ENCODE measurements around the gene PCID2.
"Not testable (repeated sequence)": the region's sequence is repeated elsewhere in the genome, so short reads cannot be mapped to it uniquely, and the experiment has no call there.

PCID2 gene

DNA sequence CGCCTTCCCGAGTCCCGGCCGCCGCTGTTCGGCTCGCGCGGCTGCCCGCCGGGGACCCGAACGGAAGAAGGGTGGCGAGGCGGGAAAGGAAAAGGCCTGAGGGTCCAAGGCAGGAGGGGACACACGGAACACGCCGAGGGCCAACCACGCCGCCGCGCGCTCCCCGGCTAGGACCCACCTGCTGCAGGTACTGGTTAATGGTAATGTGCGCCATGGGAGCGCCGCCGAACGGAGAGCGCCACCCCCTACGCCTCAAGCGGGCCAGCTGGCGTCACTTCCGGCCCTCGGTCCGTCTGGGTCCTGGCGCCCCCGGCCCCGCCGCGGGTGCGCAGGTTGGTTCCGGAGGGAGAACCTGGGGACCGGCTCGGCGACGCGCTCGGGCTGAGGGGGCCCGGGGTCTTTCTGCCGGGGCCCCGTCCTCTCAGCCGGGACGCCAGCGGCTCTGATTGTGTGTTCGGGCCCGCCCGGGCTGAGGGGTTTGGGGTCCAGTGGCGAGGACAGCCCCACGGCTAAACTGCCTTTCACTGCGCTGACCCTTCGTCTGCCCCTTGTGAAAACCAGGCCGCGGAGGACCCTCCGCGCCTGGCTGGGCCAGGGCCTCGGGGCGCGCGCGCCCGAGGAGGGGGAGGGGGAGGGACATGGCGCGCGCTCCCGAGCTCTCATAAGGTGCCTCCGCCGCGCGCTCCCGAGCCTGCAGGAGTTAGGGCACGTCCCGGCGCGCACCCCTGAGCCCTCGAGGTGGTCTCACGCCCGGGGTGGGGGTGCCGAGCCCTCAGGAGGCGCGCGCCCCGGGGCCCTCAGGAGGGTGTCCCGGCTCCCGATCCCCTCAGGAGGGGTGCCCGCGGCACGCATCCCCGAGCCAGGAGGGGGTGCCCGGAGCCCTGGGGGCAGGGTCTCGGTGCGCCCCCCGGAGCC lies at the start of gene PCID2:
PCID2 (minus strand) TSS at position 249 of the 915 bp plus-strand sequence; CDS start at position 214, 35 bp downstream.
- peak within 1 kb of the TSS; percentile 74 for H3K4me3 ChIP-seq (ENCODE audit: low read length)
- no peak for TF ChIP-seq CTCF (IDR thresholded peaks at IDR 0.05; ENCODE audit: insufficient read depth, low read depth, low read length, missing control alignments)
- DNase-seq (ENCODE audit: low read depth), result peak; percentile 93

- not testable (repeated sequence) for H3K4me3 ChIP-seq (ENCODE audit: low read length); DNase-seq (ENCODE audit: low read depth)
These were observed 49.4 kb upstream of the PCID2 start for GRCh38 chr13:113257908-113258307.

- no peak for DNase-seq (ENCODE audit: low read depth)
- no peak overlapping the region for H3K4me3 ChIP-seq (ENCODE audit: low read length)
- TF ChIP-seq CTCF (IDR thresholded peaks at IDR 0.05; ENCODE audit: insufficient read depth, low read depth, low read length, missing control alignments), result no peak
These were observed 44.1 kb upstream of the PCID2 start for GRCh38 chr13:113252516-113253095.

DNA sequence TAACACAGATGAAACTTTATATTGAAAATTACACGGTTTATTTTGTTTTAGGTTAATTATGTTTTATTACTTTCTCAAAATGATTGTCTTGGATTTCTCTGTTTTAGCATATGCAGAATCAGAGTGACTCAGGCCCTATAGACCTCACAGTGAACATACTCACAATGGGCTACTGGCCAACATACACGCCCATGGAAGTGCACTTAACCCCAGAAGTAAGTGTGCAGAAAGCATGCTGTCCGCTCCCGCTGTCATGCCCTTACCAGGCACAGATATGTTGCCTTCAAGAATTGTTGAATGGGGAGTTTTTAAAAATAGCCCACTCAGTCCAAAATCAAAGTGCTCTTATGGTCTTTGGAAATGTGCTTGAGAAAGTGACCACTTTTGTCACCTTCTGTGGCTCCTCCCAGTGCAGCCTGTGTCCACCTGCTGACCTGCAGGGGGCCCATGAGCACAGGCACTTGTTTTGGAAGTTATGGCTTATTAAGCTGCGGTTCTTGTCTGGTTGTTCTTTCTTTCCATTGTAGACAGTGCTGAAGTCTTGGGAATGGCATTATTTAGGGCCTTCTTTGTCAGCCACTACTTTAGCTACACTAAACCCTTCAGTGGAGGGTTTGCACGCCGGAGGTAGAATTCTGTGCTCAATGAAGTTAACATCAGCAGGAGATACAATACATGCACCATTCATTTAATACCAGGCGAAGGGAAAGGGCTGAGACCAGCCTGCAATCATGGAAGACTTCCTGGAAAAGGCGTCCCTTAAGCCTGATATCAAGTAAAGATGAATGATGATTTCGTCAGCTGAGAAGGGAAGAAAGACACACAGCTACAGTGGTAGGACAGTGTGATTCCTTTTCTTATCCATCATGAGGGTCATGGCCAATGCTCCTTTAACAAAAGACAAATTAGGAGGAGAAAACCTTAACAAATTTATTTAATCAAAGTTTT lies 37.7 kb upstream of the PCID2 start:
- peak; percentile 19 for DNase-seq (ENCODE audit: low read depth)
- peak; percentile 42 for TF ChIP-seq CTCF (IDR thresholded peaks at IDR 0.05; ENCODE audit: insufficient read depth, low read depth, low read length, missing control alignments)

GRCh38 chr13:113243847-113244246 lies 35.4 kb upstream of the PCID2 start:
- H3K4me3 ChIP-seq (ENCODE audit: low read length), result no peak overlapping the region
- no peak for TF ChIP-seq CTCF (IDR thresholded peaks at IDR 0.05; ENCODE audit: insufficient read depth, low read depth, low read length, missing control alignments)
- no peak for DNase-seq (ENCODE audit: low read depth)

More for the DNA sequence above, 37.7 kb upstream of the PCID2 start:
- H3K4me3 ChIP-seq (ENCODE audit: low read length), result no peak overlapping the region

GRCh38 chr13:113241623-113242022 lies 33.2 kb upstream of the PCID2 start:
- not testable (repeated sequence) for H3K4me3 ChIP-seq (ENCODE audit: low read length); DNase-seq (ENCODE audit: low read depth)

DNA sequence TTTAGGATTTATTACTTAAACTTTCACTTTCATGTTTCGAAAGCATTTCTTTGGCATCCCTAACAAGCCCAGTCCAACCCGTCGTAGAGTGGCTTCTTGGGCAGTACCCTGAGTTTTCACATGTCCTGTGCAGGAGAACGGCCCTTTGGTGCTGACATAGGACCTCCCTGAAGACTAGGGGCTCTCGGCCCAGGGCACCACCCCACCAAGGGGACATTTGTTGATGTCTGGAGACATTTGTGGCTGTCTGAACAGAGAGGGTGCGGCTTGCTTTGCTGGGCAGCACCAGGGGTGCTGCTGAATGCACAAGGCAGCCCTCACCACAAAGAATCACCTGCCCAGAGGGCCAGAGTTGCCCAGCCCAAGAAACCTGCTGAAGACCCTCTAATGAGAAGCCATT lies 31.5 kb upstream of the PCID2 start:
- no peak for TF ChIP-seq CTCF (IDR thresholded peaks at IDR 0.05; ENCODE audit: insufficient read depth, low read depth, low read length, missing control alignments)
- no peak for DNase-seq (ENCODE audit: low read depth)
- H3K4me3 ChIP-seq (ENCODE audit: low read length), result no peak overlapping the region

All from epithelial cell of esophagus (primary cell).